Stomach (tissue), 4 donors: ENCODE data around the gene SHF.

Experiments
- CTCF ChIP-seq, 7 experiments: fragments of 450-650 bp in 4 of 7; fragments of 200-600 bp in 3 of 7; sonication (generic) in 3 of 7; IDR thresholded peaks; one replicate each; pipeline ENCODE4 v1.5.1; 2016 to 2019; ENCODE audit warnings: antibody characterized with exemption in 7 of 7, control low read depth in 2 of 7, mild to moderate bottlenecking in 1 of 7
- EP300 ChIP-seq: sonication (generic); formaldehyde crosslinking; IDR thresholded peaks from one replicate; pipeline ENCODE4 v1.6.1; 2017; ENCODE audit warnings: antibody characterized with exemption
- POLR2A ChIP-seq, 4 donors: fragments of 450-650 bp; IDR thresholded peaks; one replicate each; pipeline ENCODE4 v1.6.1; 2016; ENCODE audit warnings: antibody characterized with exemption in 4 of 4, control low read depth in 2 of 4, mild to moderate bottlenecking in 1 of 4, moderate library complexity in 1 of 4
- POLR2AphosphoS5 ChIP-seq, 3 donors: sonication (generic); formaldehyde crosslinking; IDR thresholded peaks; one replicate each; pipeline ENCODE4 v1.6.1; 2016; ENCODE audit warnings: antibody characterized with exemption in 3 of 3

DNA sequence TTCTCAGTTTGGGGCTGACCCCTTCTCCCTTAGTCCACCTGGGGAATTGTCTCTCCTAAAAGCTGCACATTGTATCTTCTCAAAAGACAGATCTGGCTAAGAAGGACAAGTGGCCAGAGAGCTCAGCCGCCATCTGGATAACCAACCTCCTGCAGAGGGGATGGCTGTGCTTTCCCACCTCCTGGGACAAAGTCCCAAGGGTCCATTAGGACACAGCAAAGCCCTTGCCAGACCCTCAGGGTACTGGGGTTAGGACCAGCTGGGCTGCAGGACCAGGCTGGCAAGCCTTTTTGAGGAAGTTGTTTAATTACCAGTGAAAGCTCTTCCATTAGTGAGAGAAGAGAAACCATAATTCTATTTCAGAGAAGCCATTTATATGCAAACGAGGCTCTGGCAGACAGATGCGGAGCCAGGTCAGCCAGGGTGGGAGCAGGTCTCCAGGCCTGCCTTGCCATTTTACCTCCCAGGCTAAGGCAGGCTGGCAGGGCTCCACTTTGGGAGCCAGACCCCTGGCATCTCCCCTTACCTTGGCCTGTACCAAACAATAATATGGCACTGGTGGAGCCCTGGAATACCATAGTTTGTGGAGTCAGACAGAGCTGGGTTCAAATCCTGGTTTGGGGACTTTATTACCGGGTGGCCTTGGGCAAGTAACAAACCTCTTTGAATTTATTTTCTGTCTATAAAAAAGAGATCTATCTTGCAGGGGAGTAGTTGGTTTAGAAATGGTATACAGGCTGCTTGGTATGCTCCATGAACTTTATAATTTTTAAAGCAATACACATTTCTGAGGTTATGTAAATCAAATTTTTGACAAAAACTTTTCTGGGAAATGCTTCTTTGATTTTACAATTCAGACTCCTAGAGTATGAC, 17.9 kb downstream of the SHF start:
- no peak for TF ChIP-seq CTCF (IDR thresholded peaks at IDR 0.05)
- TF ChIP-seq POLR2A (IDR thresholded peaks at IDR 0.05) = no peak
- TF ChIP-seq EP300 = no peak
- TF ChIP-seq POLR2AphosphoS5 (IDR thresholded peaks at IDR 0.05) = no peak
